Liver (tissue), 9 donors: ENCODE measurements around the gene SMYD3. TPM values are rescaled to one million over a fixed set of nuclear protein-coding genes. Genes with fewer than 3 reads are reported as not detected.

Source experiments
- DNase-seq: peaks from one replicate; pipeline ENCODE4 v3.0.0-alpha.2; 2017; ENCODE audit warnings: low spot score
- H3K27ac ChIP-seq, 2 donors: one replicate each; pipeline ENCODE4 v1.7.0; 2013; ENCODE audit warnings: inconsistent platforms in 2 of 2, low read length in 2 of 2, control low read depth in 1 of 2, low read depth in 1 of 2, mild to moderate bottlenecking in 1 of 2
- H3K27me3 ChIP-seq, 4 donors: one replicate each; pipeline versions ENCODE4 v1.6.1 to v1.7.0; 2013; ENCODE audit warnings: low read length in 3 of 4, inconsistent platforms in 1 of 4, mild to moderate bottlenecking in 1 of 4, moderate library complexity in 1 of 4; ENCODE audit not compliant: control insufficient read depth in 4 of 4, insufficient read depth in 4 of 4
- H3K36me3 ChIP-seq, 4 donors: one replicate each; pipeline versions ENCODE4 v1.6.1 to v1.7.0; 2013; ENCODE audit warnings: low read length in 3 of 4, mild to moderate bottlenecking in 3 of 4, low read depth in 1 of 4, moderate library complexity in 1 of 4; ENCODE audit not compliant: control insufficient read depth in 4 of 4, insufficient read depth in 3 of 4
- H3K4me1 ChIP-seq, 4 donors: one replicate each; pipeline versions ENCODE4 v1.6.1 to v1.7.0; 2013; ENCODE audit warnings: low read length in 3 of 4, mild to moderate bottlenecking in 3 of 4, moderate library complexity in 1 of 4; ENCODE audit not compliant: control insufficient read depth in 4 of 4, insufficient read depth in 4 of 4
- H3K4me3 ChIP-seq, 3 donors: one replicate each; pipeline versions ENCODE4 v1.6.1 to v1.7.0; 2013; ENCODE audit warnings: low read length in 3 of 3, control low read depth in 1 of 3, low read depth in 1 of 3, mild to moderate bottlenecking in 1 of 3
- H3K9ac ChIP-seq, 2 donors: one replicate each; pipeline ENCODE4 v1.7.0; 2013; ENCODE audit warnings: low read length in 2 of 2, mild to moderate bottlenecking in 2 of 2, moderate library complexity in 2 of 2, control low read depth in 1 of 2, low read depth in 1 of 2
- H3K9me3 ChIP-seq, 4 donors: one replicate each; pipeline versions ENCODE4 v1.6.1 to v1.7.0; 2013; ENCODE audit warnings: low read length in 3 of 4; ENCODE audit not compliant: control insufficient read depth in 4 of 4
- CTCF ChIP-seq: fragments of 150-350 bp; IDR thresholded peaks from 2 replicates; pipeline ENCODE4 v1.5.1; 2017; ENCODE audit warnings: improper control_type of control experiment, low read depth, low read length; ENCODE audit not compliant: missing input control
- EGR1 ChIP-seq, 2 donors: IDR thresholded peaks; 2 replicates each; pipeline ENCODE4 v1.6.1; 2016 to 2018; ENCODE audit warnings: antibody characterized with exemption in 2 of 2, low read depth in 2 of 2
- FOXA1 ChIP-seq: IDR thresholded peaks from 2 replicates; pipeline ENCODE4 v1.6.1; 2016; ENCODE audit warnings: antibody characterized with exemption
- FOXA2 ChIP-seq: IDR thresholded peaks from 2 replicates; pipeline ENCODE4 v1.6.1; 2016; ENCODE audit warnings: antibody characterized with exemption
- GABPA ChIP-seq, 2 donors: IDR thresholded peaks in 1 of 2; conservative IDR thresholded peaks in 1 of 2; 2 replicates each; pipeline ENCODE4 v1.6.1; 2016; ENCODE audit warnings: antibody characterized with exemption in 2 of 2, mild to moderate bottlenecking in 1 of 2, moderate library complexity in 1 of 2
- HNF4A ChIP-seq, 2 donors: conservative IDR thresholded peaks; 2 replicates each; pipeline ENCODE4 v1.6.1; 2016; ENCODE audit warnings: antibody characterized with exemption in 2 of 2, mild to moderate bottlenecking in 2 of 2
- HNF4G ChIP-seq: IDR thresholded peaks from 2 replicates; pipeline ENCODE4 v1.6.1; 2016; ENCODE audit warnings: antibody characterized with exemption
- JUND ChIP-seq, 2 donors: IDR thresholded peaks; 2 replicates each; pipeline ENCODE4 v1.6.1; 2016; ENCODE audit warnings: antibody characterized with exemption in 2 of 2
- MAX ChIP-seq: IDR thresholded peaks from 2 replicates; pipeline ENCODE4 v1.6.1; 2016; ENCODE audit warnings: antibody characterized with exemption
- NR2F2 ChIP-seq: IDR thresholded peaks from 2 replicates; pipeline ENCODE4 v1.6.1; 2016; ENCODE audit warnings: antibody characterized with exemption
- RAD21 ChIP-seq, 2 donors: IDR thresholded peaks; 2 replicates each; pipeline ENCODE4 v1.6.1; 2016; ENCODE audit warnings: antibody characterized with exemption in 2 of 2, mild to moderate bottlenecking in 2 of 2
- REST ChIP-seq: IDR thresholded peaks from 2 replicates; pipeline ENCODE4 v1.6.1; 2016; ENCODE audit warnings: antibody characterized with exemption, mild to moderate bottlenecking
- RXRA ChIP-seq, 2 donors: IDR thresholded peaks; 2 replicates each; pipeline ENCODE4 v1.6.1; 2017 to 2018; ENCODE audit warnings: antibody characterized with exemption in 2 of 2, mild to moderate bottlenecking in 1 of 2
- SP1 ChIP-seq: IDR thresholded peaks from 2 replicates; pipeline ENCODE4 v1.6.1; 2018; ENCODE audit warnings: antibody characterized with exemption, mild to moderate bottlenecking
- TAF1 ChIP-seq: conservative IDR thresholded peaks from 2 replicates; pipeline ENCODE4 v1.6.1; 2016; ENCODE audit warnings: antibody characterized with exemption, mild to moderate bottlenecking
- YY1 ChIP-seq: IDR thresholded peaks from 2 replicates; pipeline ENCODE4 v1.6.1; 2016; ENCODE audit warnings: antibody characterized with exemption, mild to moderate bottlenecking
- ZBTB33 ChIP-seq: IDR thresholded peaks from 2 replicates; pipeline ENCODE4 v1.6.1; 2016; ENCODE audit warnings: antibody characterized with exemption
- WGBS: extraction: QIAGEN DNeasy Blood & Tissue Kit; methylation state at CpG from one replicate; pipeline ENCODE4 v1.1.7; 2013; 5-methylcytosine and 5-hydroxymethylcytosine counted together
- polyA plus RNA-seq, 2 donors: library from polyadenylated mRNA; stranded (reverse) in 1 of 2; unstranded in 1 of 2; fragments of 200-250 nt in 1 of 2; fragments of >200 nt in 1 of 2; fragmentation: Nextera tagmentation in 1 of 2; extraction: Ambion mirVana in 1 of 2; gene quantifications; one replicate each; pipeline versions ENCODE4 v1.2.1 to v1.2.3, GENCODE V29; 2013 to 2015
- total RNA-seq, 2 donors: library from RNA; depleted of rRNA; stranded (reverse); fragments of >200 nt; gene quantifications; one replicate each; pipeline ENCODE4 v1.2.3, GENCODE V29; 2014
- TF ChIP-seq, protein P1 (sequence below): IDR thresholded peaks from 2 replicates; pipeline ENCODE4 v1.6.1; 2016; ENCODE audit warnings: antibody characterized with exemption
- donor health status: healthy.
- donor health status: healthy.
- donor health status: healthy.
- donor health status: healthy.
- donor health status: healthy.

SMYD3 gene
- total and polyA plus RNA-seq, 4 donors = 3.1 to 9.1 (median 8.0) TPM

DNA sequence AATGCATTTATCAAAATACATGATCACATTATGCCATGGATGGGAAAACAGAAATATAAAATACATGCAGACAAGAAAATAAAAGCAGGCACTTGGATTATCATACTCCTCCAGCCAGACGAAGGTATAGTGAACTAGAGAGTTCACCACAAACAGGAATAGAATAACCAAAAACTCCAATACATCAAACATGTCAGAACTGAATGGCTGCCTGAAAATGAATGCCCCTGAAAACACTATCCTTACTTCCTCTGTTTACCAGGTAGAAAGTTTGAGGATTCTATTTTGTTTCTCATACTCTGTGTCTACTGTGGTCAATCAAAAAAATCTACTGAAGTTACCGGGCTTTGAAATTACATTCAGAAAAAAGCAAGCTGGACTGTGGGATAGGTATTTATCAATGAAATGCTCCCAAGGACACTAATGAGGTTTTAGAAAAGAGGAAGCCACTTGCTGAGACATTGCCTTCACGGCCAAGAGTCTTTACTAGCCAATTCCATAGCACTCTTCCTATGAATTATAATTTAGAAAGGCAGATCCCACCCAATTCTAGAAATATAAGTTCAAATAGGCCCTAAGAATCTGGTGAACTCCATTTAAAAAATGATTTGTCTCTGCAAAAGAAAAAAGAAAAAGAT is 197.7 kb downstream of the SMYD3 start:
- Histone ChIP-seq H3K9ac (no peak overlapping the region), H3K4me1 (no peaks in the 10 kb centered on the region), H3K9me3 (no peaks in the 10 kb centered on the region), H3K27me3 (no peaks in the 10 kb centered on the region), H3K36me3 (peaks cover 0 to 2% (median 0%) of the 10 kb centered on the region in 4 donors), H3K27ac (no peak overlapping the region), H3K4me3 (no peak overlapping the region)
- no peak for DNase-seq
- TF ChIP-seq HNF4A (conservative IDR thresholded peaks at IDR 0.05) (no peak), MAX (no peak), GABPA (IDR thresholded peaks at IDR 0.05 in 1 of 2, conservative IDR thresholded peaks at IDR 0.05 in 1 of 2) (no peak), HNF4G (no peak), NR2F2 (no peak), EGR1 (IDR thresholded peaks at IDR 0.05; ENCODE audit: low read depth in 2 of 2) (no peak), YY1 (no peak), JUND (IDR thresholded peaks at IDR 0.05) (no peak), SP1 (no peak), REST (no peak), FOXA2 (no peak), ZBTB33 (no peak), TAF1 (no peak), CTCF (no peak), RXRA (IDR thresholded peaks at IDR 0.05) (no peak), RAD21 (IDR thresholded peaks at IDR 0.05) (no peak), FOXA1 (no peak)
- TF ChIP-seq, protein P1, sequence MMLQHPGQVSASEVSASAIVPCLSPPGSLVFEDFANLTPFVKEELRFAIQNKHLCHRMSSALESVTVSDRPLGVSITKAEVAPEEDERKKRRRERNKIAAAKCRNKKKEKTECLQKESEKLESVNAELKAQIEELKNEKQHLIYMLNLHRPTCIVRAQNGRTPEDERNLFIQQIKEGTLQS = no peak
- 94% methylated on average over 3 of the region's 3 CpGs for WGBS
